GM21786 (cell line): Measurements from ENCODE around the gene GPR158.

Source experiments
- ATAC-seq: cut with Tn5 transposase; IDR thresholded peaks from one replicate; pipeline ENCODE4 v1.9.1; 2021; ENCODE audit not compliant: unreplicated experiment

GPR158 gene

DNA sequence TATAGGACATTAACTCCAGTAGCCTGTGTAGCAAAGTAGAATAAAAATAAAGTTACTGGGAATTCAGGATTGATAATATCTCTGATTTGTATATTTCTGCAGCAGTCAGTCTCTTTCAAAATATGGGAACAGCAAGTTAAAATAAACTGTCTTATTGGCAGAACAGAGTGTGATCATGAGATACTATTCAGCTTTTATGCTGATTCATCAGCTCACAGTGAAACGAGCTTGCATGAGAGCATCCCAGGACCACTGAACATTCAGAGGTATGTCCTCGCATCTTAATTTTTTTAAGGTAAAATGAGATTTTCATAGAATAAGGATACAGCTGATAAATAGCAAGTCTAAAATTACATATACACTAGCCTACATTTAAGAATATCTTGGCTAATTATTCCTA lies 476.7 kb downstream of the GPR158 start:
- no peak for ATAC-seq
